VCaP (cell line): ENCODE results near the gene GARRE1.

Experiments
- H3K27ac ChIP-seq: fragments of 450-650 bp; 2 replicates; pipeline ENCODE4 v1.5.1; 2017
- CTCF ChIP-seq: fragments of 450-650 bp; conservative IDR thresholded peaks from 2 replicates; pipeline ENCODE4 v1.5.1; 2017; ENCODE audit warnings: mild to moderate bottlenecking, moderate library complexity

GARRE1 gene

DNA sequence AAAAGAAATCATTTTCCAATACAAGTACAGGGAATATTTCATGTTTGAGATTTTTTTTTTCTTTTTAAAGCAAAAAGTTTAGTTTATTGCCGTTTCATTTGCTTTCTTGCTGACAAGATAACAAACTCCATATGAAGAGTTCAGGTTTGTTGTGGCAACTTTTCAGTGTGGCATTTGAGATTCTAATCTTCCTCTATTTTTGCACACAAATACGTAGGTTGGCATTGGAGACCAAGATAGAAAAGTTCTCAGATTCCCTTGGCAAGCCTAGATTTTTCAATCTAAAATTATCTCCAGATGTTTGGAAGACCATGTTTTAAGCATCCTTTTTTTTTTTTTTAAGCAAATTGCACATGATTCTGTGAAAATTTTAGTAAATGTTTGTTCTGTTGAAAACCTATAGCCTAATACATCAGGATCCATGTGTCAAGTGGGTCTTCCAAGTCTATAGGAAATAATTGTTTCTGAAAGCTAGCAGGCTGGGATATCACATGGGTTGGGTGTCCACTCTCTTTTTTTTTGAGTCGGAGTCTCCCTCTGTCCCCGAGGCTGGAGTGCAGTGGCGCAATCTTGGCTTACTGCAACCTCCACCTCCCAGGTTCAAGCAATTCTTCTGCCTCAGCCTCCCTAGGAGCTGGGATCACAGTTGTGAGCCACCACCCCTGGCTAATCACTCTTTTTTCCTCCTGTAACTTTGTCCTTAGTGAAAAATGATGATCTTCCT lies 2.6 kb downstream of the GARRE1 start:
- H3K27ac ChIP-seq = no peak overlapping the region
- no peak for TF ChIP-seq CTCF

- TF ChIP-seq CTCF = no peak
- H3K27ac ChIP-seq = no peak overlapping the region
Measured at GRCh38 chr19:34257559-34257924, 3.2 kb downstream of the GARRE1 start.

- peak overlapping the region; percentile 35 for H3K27ac ChIP-seq
- TF ChIP-seq CTCF = no peak
Measured at GRCh38 chr19:34259367-34260095, 5.2 kb downstream of the GARRE1 start.

DNA sequence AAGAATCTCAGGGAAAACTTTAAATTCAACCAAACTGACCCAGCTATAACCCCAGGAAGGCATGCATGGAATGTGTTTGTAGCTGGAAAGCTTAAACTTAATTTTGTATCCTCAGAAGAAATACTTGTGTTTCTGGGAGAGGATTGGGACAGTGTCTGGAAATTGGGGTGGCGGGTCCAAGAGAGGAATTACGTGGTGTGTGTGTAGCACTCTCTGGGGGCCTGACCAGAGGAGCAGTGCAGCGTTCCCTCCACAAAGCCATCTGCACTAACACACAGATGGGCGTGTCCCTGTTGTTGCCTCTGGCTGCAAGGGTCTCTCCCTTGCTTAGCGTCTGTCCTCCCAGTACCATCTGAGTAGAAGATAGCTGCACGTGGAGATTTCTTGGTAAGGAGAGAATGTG lies 6.4 kb downstream of the GARRE1 start:
- no peak for TF ChIP-seq CTCF
- peak overlapping the region; percentile 70; the same call in 1 of the 2 replicates for H3K27ac ChIP-seq

DNA sequence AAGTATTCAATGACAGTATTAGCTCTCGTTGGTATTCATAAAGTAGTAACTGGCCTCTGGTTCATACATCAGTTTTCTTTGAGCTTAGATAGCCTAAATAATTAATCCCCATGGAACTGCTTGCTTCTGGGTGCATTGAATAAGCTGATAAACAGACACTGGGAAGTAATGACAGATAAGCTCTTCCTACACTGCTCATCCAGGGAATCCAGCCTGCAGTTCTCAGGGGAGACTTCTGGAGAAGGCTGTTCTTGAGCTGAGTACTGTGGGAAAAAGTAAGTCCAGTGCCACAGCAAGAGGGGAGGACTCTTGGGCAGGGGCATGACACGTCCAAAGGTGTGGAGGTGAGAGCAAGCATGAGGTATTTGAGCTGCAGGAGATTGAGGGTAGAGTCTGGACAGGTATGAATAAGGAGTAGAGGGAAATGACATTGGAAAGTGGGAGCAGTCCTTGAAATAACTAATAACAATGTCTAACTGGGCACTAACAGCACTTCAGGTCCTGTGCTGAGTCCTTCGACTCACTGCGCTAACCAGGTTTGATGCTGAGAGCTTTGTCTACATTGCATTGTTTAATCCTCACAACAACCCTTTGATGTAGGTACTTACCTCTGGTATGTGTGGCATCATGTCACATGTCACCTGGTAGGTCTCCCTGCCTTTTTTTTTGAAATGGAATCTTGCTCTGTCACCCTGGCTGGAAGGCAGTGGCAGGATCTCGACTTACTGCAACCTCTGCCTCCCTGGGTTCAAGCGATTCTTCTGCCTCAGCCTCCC lies 7.2 kb downstream of the GARRE1 start:
- no peak for TF ChIP-seq CTCF

GRCh38 chr19:34263745-34264237 lies 9.4 kb downstream of the GARRE1 start:
- H3K27ac ChIP-seq = peak overlapping the region; percentile 70
- TF ChIP-seq CTCF = no peak

More for the DNA sequence above, 7.2 kb downstream of the GARRE1 start:
- H3K27ac ChIP-seq = peak overlapping the region; percentile 70; the same call in 1 of the 2 replicates

DNA sequence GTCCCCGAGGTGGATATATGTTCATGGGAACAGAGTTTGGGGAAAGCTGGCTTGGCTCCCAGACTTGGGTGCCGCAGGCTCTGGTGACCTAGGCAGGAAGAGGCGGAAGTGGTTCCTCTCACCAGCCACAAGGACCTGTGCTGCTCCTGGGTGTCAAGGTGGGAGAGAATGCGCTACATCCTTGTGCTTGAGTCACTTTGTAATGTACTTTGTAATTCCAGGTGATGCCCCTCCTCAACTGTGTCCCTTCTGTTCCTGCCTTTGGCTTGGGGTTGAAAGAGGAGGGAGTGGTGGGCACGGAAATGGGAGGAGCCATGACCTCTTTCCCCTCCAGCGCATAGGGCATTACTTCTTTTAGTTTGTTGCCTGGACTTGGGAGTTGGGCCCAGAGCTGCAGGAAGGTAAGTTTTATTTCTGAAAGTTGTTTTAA lies 10.9 kb downstream of the GARRE1 start:
- peak overlapping the region; percentile 70; the same call in 1 of the 2 replicates for H3K27ac ChIP-seq
- no peak for TF ChIP-seq CTCF
